Stimulated activated CD8-positive, alpha-beta memory T cell treated with anti-CD3 and anti-CD28 coated beads, Interleukin-15, amount 100 ng/mL, for 1 hour (primary cell): ENCODE measurements around the gene ACR.
"Not testable (repeated sequence)": the region's sequence is repeated elsewhere in the genome, so short reads cannot be mapped to it uniquely, and the experiment has no call there.

Experiments used
- DNase-seq: peaks from one replicate; pipeline ENCODE4 v3.0.0-alpha.2; 2020; ENCODE audit warnings: low read depth

The ACR gene

GRCh38 chr22:50780244-50780643 lies 42.2 kb downstream of the ACR start:
- not testable (repeated sequence) for DNase-seq

GRCh38 chr22:50782253-50782652 lies 44.2 kb downstream of the ACR start:
- not testable (repeated sequence) for DNase-seq

- peak; percentile 78 for DNase-seq
These were observed 45.3 kb downstream of the ACR start, which contains the start of gene RABL2B for GRCh38 chr22:50783033-50783879. RABL2B (minus strand) TSS chr22:50783636; CDS start chr22:50782294, 1,342 bp downstream.

GRCh38 chr22:50783880-50784276 lies 45.9 kb downstream of the ACR start:
- DNase-seq: not testable (repeated sequence)

- not testable (repeated sequence) for DNase-seq
These were observed 47.3 kb downstream of the ACR start for GRCh38 chr22:50785289-50785688.

- not testable (repeated sequence) for DNase-seq
These were observed 48.9 kb downstream of the ACR start for GRCh38 chr22:50786936-50787335.
